ENCODE data around the gene RFC4.

The RFC4 gene

GRCh38 chr3:186790261-186790981 is 15.9 kb downstream of the RFC4 start:
- TF ChIP-seq, protein P1, sequence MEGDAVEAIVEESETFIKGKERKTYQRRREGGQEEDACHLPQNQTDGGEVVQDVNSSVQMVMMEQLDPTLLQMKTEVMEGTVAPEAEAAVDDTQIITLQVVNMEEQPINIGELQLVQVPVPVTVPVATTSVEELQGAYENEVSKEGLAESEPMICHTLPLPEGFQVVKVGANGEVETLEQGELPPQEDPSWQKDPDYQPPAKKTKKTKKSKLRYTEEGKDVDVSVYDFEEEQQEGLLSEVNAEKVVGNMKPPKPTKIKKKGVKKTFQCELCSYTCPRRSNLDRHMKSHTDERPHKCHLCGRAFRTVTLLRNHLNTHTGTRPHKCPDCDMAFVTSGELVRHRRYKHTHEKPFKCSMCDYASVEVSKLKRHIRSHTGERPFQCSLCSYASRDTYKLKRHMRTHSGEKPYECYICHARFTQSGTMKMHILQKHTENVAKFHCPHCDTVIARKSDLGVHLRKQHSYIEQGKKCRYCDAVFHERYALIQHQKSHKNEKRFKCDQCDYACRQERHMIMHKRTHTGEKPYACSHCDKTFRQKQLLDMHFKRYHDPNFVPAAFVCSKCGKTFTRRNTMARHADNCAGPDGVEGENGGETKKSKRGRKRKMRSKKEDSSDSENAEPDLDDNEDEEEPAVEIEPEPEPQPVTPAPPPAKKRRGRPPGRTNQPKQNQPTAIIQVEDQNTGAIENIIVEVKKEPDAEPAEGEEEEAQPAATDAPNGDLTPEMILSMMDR (IDR thresholded peaks at IDR 0.05; ENCODE audit: low read depth, low read length), result no peak
- peaks cover 14% of the 10 kb centered on the region for H3K4me1 ChIP-seq
- H3K36me3 ChIP-seq, result peaks cover 97% of the 10 kb centered on the region
- no peaks in the 10 kb centered on the region; the same call in 1 of the 2 replicates for H3K27me3 ChIP-seq
- H3K4me3 ChIP-seq (ENCODE audit: low read depth, low read length), result no peak overlapping the region
- DNase-seq, result peak; percentile 14
- no peaks in the 10 kb centered on the region for H3K9me3 ChIP-seq

DNA sequence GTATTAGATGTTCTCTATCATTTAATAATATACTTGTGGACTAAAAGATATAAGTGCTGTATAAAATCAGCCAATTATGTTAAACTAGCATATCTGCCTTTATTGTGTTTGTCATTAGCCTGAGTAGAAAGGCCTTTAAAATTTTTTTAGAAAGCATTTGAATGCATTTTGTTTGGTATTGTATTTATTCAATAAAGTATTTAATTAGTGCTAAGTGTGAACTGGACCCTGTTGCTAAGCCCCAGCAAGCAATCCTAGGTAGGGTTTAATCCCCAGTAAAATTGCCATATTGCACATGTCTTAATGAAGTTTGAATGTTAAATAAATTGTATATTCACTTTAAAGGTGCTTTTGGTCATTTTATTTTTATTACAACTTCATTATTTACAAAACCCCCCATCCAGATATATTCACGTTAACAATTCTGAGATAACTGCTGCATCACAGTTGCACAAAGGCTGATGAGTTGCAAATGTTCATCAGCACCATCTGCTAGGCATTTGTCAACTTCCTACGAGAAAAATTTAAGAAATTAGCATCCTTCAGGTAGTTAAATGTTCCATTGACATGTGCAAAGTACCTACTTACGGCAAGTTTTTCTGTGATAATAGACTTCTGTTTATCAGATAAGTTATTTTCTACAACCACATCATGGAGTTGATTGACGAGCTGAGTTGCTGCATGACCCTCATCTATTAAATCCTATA is 16.6 kb downstream of the RFC4 start:
- H3K36me3 ChIP-seq, result peaks cover 97% of the 10 kb centered on the region
- no peak for DNase-seq
- H3K4me1 ChIP-seq, result peaks cover 14% of the 10 kb centered on the region
- H3K4me3 ChIP-seq (ENCODE audit: low read depth, low read length), result no peak overlapping the region
- TF ChIP-seq, protein P1 (IDR thresholded peaks at IDR 0.05; ENCODE audit: low read depth, low read length), result no peak
- no peaks in the 10 kb centered on the region; the same call in 1 of the 2 replicates for H3K27me3 ChIP-seq
- no peaks in the 10 kb centered on the region for H3K9me3 ChIP-seq

GRCh38 chr3:186788482-186789370 is 17.6 kb downstream of the RFC4 start:
- no peaks in the 10 kb centered on the region for H3K9me3 ChIP-seq
- peaks cover 14% of the 10 kb centered on the region for H3K4me1 ChIP-seq
- DNase-seq, result no peak
- no peak overlapping the region; the same call in 1 of the 2 replicates for H3K4me3 ChIP-seq (ENCODE audit: low read depth, low read length)
- peaks cover 97% of the 10 kb centered on the region for H3K36me3 ChIP-seq
- H3K27me3 ChIP-seq, result no peaks in the 10 kb centered on the region; the same call in 1 of the 2 replicates
- TF ChIP-seq, protein P1 (IDR thresholded peaks at IDR 0.05; ENCODE audit: low read depth, low read length), result no peak

DNA sequence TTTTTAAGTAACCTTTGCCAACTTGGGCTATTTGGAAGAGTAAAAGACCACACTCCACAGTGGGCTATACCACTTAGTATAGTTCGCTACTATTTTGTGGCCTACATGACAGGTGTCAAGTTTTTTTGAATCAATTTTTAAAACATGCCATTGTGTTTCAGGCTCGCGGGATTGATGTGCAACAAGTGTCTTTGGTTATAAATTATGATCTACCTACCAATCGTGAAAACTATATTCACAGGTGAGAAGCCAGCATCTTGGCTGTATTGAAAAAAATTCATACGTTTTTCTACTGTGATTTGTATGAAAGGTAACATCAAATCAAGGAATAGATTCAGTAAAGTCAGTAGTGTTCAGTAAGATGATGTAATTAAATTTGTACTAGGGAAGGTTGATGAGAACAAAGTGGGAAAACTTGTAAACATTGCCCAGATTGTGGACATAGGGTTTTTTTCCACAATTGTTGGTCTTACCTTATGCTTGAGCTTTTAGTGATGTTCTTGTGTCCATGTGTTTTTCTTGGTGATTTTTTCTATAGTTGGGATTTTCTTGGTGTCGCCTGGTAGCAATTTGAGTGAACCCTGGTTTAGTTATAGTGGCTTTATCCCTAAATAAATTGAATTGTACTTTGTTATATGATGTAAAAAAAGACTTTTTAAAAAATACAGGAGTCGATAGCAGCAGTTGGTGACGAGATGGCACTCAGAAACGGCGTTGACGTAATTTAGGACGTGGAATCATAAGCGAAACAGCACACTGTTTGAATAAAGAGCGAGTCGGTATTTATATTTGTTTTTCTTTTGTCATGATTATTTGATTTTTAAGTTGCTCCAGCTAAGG is 18.4 kb downstream of the RFC4 start:
- TF ChIP-seq, protein P1 (IDR thresholded peaks at IDR 0.05; ENCODE audit: low read depth, low read length), result no peak
- peak overlapping the region; percentile 100 for H3K4me3 ChIP-seq (ENCODE audit: low read depth, low read length)
- H3K36me3 ChIP-seq, result peaks cover 93% of the 10 kb centered on the region
- H3K27me3 ChIP-seq, result no peaks in the 10 kb centered on the region; the same call in 1 of the 2 replicates
- DNase-seq, result no peak
- H3K9me3 ChIP-seq, result no peaks in the 10 kb centered on the region
- peaks cover 14% of the 10 kb centered on the region for H3K4me1 ChIP-seq

- no peak for DNase-seq
- H3K4me3 ChIP-seq (ENCODE audit: low read depth, low read length), result peak overlapping the region; percentile 100
- H3K4me1 ChIP-seq, result peaks cover 14% of the 10 kb centered on the region
- TF ChIP-seq, protein P1 (IDR thresholded peaks at IDR 0.05; ENCODE audit: low read depth, low read length), result no peak
- H3K9me3 ChIP-seq, result no peaks in the 10 kb centered on the region
- no peaks in the 10 kb centered on the region; the same call in 1 of the 2 replicates for H3K27me3 ChIP-seq
- H3K36me3 ChIP-seq, result peaks cover 86% of the 10 kb centered on the region
Observed at GRCh38 chr3:186786922-186787321, 19.4 kb downstream of the RFC4 start.

Measured in BE2C (cell line).